ENCODE measurements around the gene RPA3.

The RPA3 gene

DNA sequence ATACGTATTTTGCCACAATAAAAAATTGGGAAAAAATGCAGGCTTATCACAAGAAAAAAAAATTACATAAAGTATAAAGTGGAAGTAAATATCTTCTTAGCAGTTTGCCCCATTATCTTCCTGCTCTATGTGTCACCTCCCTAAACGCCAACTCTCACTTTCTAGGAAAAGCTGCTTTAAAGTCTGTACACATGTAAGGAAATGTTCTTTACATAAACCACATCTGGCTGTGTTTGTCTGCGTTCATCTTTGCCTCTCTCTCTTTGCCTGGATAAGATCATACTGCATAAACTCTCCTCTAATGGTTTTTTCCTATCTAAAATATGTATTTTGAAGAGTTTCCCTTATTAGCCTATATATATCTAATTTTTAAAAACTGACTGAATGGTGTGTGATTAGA, 100.9 kb downstream of the RPA3 start:
- H3K4me3 ChIP-seq (ENCODE audit: low read depth, low read length) = no peak overlapping the region
- TF ChIP-seq ZNF223 (tag by site-specific recombination; IDR thresholded peaks at IDR 0.05) (no peak), ZNF843 (tag by site-specific recombination; IDR thresholded peaks at IDR 0.05) (no peak), KLF7 (tag by site-specific recombination; IDR thresholded peaks at IDR 0.05; ENCODE audit: borderline replicate concordance) (no peak), ZNF157 (tag by site-specific recombination; IDR thresholded peaks at IDR 0.05) (no peak), ZNF48 (tag by site-specific recombination; IDR thresholded peaks at IDR 0.05) (no peak), YY2 (tag by site-specific recombination; IDR thresholded peaks at IDR 0.05) (no peak), BCL11A (tag by site-specific recombination; IDR thresholded peaks at IDR 0.05; ENCODE audit: low read depth) (no peak), EGR2 (tag by site-specific recombination; IDR thresholded peaks at IDR 0.05; ENCODE audit: low read depth) (no peak), ZBTB48 (tag by site-specific recombination; IDR thresholded peaks at IDR 0.05) (no peak), ZNF214 (tag by site-specific recombination; IDR thresholded peaks at IDR 0.05; ENCODE audit: borderline replicate concordance) (no peak), ZNF423 (tag by site-specific recombination; IDR thresholded peaks at IDR 0.05) (no peak)
- TF ChIP-seq, protein P1, sequence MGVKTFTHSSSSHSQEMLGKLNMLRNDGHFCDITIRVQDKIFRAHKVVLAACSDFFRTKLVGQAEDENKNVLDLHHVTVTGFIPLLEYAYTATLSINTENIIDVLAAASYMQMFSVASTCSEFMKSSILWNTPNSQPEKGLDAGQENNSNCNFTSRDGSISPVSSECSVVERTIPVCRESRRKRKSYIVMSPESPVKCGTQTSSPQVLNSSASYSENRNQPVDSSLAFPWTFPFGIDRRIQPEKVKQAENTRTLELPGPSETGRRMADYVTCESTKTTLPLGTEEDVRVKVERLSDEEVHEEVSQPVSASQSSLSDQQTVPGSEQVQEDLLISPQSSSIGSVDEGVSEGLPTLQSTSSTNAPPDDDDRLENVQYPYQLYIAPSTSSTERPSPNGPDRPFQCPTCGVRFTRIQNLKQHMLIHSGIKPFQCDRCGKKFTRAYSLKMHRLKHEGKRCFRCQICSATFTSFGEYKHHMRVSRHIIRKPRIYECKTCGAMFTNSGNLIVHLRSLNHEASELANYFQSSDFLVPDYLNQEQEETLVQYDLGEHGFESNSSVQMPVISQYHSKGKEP (tag by site-specific recombination; IDR thresholded peaks at IDR 0.05) = no peak
- TF ChIP-seq, protein P2, sequence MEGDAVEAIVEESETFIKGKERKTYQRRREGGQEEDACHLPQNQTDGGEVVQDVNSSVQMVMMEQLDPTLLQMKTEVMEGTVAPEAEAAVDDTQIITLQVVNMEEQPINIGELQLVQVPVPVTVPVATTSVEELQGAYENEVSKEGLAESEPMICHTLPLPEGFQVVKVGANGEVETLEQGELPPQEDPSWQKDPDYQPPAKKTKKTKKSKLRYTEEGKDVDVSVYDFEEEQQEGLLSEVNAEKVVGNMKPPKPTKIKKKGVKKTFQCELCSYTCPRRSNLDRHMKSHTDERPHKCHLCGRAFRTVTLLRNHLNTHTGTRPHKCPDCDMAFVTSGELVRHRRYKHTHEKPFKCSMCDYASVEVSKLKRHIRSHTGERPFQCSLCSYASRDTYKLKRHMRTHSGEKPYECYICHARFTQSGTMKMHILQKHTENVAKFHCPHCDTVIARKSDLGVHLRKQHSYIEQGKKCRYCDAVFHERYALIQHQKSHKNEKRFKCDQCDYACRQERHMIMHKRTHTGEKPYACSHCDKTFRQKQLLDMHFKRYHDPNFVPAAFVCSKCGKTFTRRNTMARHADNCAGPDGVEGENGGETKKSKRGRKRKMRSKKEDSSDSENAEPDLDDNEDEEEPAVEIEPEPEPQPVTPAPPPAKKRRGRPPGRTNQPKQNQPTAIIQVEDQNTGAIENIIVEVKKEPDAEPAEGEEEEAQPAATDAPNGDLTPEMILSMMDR (tag by site-specific recombination; IDR thresholded peaks at IDR 0.05) = no peak
- TF ChIP-seq, protein P3, sequence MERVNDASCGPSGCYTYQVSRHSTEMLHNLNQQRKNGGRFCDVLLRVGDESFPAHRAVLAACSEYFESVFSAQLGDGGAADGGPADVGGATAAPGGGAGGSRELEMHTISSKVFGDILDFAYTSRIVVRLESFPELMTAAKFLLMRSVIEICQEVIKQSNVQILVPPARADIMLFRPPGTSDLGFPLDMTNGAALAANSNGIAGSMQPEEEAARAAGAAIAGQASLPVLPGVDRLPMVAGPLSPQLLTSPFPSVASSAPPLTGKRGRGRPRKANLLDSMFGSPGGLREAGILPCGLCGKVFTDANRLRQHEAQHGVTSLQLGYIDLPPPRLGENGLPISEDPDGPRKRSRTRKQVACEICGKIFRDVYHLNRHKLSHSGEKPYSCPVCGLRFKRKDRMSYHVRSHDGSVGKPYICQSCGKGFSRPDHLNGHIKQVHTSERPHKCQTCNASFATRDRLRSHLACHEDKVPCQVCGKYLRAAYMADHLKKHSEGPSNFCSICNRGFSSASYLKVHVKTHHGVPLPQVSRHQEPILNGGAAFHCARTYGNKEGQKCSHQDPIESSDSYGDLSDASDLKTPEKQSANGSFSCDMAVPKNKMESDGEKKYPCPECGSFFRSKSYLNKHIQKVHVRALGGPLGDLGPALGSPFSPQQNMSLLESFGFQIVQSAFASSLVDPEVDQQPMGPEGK (tag by site-specific recombination; IDR thresholded peaks at IDR 0.05) = no peak
- ChIA-PET POLR2A (no interaction called here), CTCF (no interaction called here)
- no peaks in the 10 kb centered on the region for H3K9me3 ChIP-seq (ENCODE audit: control insufficient read depth, insufficient read depth, low read depth, low read length)
- H3K4me1 ChIP-seq (ENCODE audit: control insufficient read depth, insufficient read depth, low read length) = no peaks in the 10 kb centered on the region
- H3K36me3 ChIP-seq (ENCODE audit: control insufficient read depth in 2 of 2, insufficient read depth in 1 of 2, low read length in 2 of 2) = no peaks in the 10 kb centered on the region
- H3K27ac ChIP-seq (ENCODE audit: extremely low read depth, low read depth, low read length) = no peak overlapping the region

DNA sequence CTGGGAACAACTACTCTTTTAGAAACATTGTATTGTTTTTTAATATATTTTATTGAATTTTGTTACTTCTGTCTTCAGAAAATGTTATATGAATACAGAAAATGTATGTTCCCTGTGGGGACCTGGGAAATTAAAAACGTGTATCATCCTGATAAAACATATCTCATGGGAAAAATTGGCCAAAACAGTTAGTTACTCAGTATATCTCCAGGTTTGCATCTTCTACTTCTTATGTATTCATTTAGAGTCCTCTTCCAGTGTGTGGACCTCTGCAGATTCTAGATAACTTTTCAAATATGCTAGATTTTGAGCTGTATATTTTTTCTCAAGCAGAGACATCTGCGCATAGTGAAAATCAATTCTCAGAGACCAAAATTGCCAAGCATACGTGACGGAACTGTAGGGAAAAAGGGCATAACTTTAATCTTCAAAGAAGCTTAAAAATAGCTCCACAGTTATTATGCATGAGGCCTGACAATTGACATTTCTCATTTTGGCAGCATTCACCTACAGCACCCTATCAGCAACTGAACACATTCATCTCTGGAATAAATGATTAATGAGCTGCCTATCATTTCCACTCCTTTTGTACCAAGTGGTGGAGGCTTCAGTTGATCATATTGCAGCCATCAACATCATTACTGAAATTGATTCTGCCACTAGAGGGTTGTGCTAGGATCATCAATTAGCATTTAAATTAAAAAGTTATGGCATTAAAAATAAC, 104.2 kb downstream of the RPA3 start:
- H3K4me1 ChIP-seq (ENCODE audit: control insufficient read depth, insufficient read depth, low read length) = no peaks in the 10 kb centered on the region
- ChIA-PET POLR2A (interaction anchor here (0.8 kb wide), 1 partner anchor 26 kb away, joined by 3 read pairs; the partner anchor contains the start of gene UMAD1), CTCF (interaction anchor here (1.1 kb wide), 1 partner anchor 19 kb away, joined by 3 read pairs; no protein-coding TSS in a partner anchor)
- H3K4me3 ChIP-seq (ENCODE audit: low read depth, low read length) = no peak overlapping the region
- H3K9me3 ChIP-seq (ENCODE audit: control insufficient read depth, insufficient read depth, low read depth, low read length) = no peaks in the 10 kb centered on the region
- no peak overlapping the region for H3K27ac ChIP-seq (ENCODE audit: extremely low read depth, low read depth, low read length)
- H3K36me3 ChIP-seq (ENCODE audit: control insufficient read depth in 2 of 2, insufficient read depth in 1 of 2, low read length in 2 of 2) = no peaks in the 10 kb centered on the region
- TF ChIP-seq ZNF549 (tag by site-specific recombination; IDR thresholded peaks at IDR 0.05) = no peak
- TF ChIP-seq, protein P1 (tag by site-specific recombination; IDR thresholded peaks at IDR 0.05) = no peak
- no peak for TF ChIP-seq ZNF473 (tag by site-specific recombination; IDR thresholded peaks at IDR 0.05)
- TF ChIP-seq ZSCAN30 (tag by site-specific recombination; IDR thresholded peaks at IDR 0.05) = no peak
- TF ChIP-seq ZNF707 (tag by site-specific recombination; IDR thresholded peaks at IDR 0.05) = no peak
- TF ChIP-seq, protein P4, sequence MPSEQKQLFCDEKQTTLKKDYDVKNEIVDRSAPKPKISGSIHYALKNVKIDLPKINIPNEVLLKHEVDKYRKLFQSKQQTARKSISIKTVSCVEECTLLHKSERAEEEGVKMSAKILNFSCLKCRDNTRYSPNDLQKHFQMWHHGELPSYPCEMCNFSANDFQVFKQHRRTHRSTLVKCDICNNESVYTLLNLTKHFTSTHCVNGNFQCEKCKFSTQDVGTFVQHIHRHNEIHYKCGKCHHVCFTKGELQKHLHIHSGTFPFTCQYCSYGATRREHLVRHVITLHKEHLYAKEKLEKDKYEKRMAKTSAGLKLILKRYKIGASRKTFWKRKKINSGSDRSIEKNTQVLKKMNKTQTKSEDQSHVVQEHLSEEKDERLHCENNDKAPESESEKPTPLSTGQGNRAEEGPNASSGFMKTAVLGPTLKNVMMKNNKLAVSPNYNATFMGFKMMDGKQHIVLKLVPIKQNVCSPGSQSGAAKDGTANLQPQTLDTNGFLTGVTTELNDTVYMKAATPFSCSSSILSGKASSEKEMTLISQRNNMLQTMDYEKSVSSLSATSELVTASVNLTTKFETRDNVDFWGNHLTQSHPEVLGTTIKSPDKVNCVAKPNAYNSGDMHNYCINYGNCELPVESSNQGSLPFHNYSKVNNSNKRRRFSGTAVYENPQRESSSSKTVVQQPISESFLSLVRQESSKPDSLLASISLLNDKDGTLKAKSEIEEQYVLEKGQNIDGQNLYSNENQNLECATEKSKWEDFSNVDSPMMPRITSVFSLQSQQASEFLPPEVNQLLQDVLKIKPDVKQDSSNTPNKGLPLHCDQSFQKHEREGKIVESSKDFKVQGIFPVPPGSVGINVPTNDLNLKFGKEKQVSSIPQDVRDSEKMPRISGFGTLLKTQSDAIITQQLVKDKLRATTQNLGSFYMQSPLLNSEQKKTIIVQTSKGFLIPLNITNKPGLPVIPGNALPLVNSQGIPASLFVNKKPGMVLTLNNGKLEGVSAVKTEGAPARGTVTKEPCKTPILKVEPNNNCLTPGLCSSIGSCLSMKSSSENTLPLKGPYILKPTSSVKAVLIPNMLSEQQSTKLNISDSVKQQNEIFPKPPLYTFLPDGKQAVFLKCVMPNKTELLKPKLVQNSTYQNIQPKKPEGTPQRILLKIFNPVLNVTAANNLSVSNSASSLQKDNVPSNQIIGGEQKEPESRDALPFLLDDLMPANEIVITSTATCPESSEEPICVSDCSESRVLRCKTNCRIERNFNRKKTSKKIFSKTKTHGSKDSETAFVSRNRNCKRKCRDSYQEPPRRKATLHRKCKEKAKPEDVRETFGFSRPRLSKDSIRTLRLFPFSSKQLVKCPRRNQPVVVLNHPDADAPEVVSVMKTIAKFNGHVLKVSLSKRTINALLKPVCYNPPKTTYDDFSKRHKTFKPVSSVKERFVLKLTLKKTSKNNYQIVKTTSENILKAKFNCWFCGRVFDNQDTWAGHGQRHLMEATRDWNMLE (tag by site-specific recombination; conservative IDR thresholded peaks at IDR 0.05; ENCODE audit: low read depth) = no peak
- no peak for TF ChIP-seq ZNF48 (tag by site-specific recombination; IDR thresholded peaks at IDR 0.05)
- no peak for TF ChIP-seq ZNF121 (tag by site-specific recombination; IDR thresholded peaks at IDR 0.05)
- no peak for TF ChIP-seq ZNF658 (tag by site-specific recombination; IDR thresholded peaks at IDR 0.05)
- no peak for TF ChIP-seq HOXC10 (CRISPR knock-in tag; IDR thresholded peaks at IDR 0.05)

Measured in HEK293 (cell line).